ENCODE measurements around the gene HMGB2.
A peak's percentile ranks its signal among the peaks of the same experiment; 100 is the strongest.

Gene HMGB2

GRCh38 chr4:173288296-173288695 is 45.9 kb downstream of the HMGB2 start:
- peak; percentile 46 for DNase-seq (ENCODE audit: low spot score)

- DNase-seq (ENCODE audit: low spot score) = no peak
Observed at GRCh38 chr4:173287486-173287885, 46.7 kb downstream of the HMGB2 start.

GRCh38 chr4:173284463-173284862 is 49.7 kb downstream of the HMGB2 start:
- no peak for DNase-seq (ENCODE audit: low spot score)

- no peak for DNase-seq (ENCODE audit: low spot score)
Observed at GRCh38 chr4:173282626-173283025, 51.5 kb downstream of the HMGB2 start.

- no peak for DNase-seq (ENCODE audit: low spot score)
Observed at GRCh38 chr4:173282256-173282562, 51.9 kb downstream of the HMGB2 start.

GRCh38 chr4:173281406-173282255 is 52.5 kb downstream of the HMGB2 start:
- DNase-seq (ENCODE audit: low spot score) = no peak

Measured in Ammon's horn (tissue), 1 donor.